ENCODE results near the gene ATRIP. TPM values are rescaled to one million over a fixed set of nuclear protein-coding genes. Genes with fewer than 3 reads are reported as not detected.

ATRIP gene
- total and polyA plus RNA-seq, 10 of the 15 experiments (the other 5 are each of a cell fraction or from before 2014, with no cell fraction given): 1.4 to 16.0 (median 10.1) TPM

DNA sequence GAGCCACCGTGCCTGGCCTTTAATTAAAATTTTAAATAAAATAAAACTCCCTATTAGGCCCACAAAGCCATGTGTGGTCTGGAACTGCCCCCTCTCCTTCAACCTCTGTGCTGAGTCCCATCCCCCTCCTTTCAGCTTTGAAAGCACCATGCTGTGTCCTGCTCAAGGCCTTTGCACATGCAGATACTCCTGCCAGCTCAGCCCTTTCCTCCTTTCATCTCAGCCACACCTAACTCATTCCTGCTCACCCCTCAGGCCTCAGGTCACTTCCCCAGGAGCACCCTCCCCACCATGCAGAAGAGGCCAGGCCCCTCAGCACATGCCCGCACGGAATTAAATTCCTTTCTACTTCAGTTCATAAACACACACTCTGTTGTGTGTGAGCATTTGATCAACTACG, 28.1 kb downstream of the ATRIP start (continued):
- TF ChIP-seq SPI1 (IDR thresholded peaks at IDR 0.05; ENCODE audit: borderline replicate concordance, insufficient read depth, low read depth, low read length): no peak
- TF ChIP-seq, protein P1, sequence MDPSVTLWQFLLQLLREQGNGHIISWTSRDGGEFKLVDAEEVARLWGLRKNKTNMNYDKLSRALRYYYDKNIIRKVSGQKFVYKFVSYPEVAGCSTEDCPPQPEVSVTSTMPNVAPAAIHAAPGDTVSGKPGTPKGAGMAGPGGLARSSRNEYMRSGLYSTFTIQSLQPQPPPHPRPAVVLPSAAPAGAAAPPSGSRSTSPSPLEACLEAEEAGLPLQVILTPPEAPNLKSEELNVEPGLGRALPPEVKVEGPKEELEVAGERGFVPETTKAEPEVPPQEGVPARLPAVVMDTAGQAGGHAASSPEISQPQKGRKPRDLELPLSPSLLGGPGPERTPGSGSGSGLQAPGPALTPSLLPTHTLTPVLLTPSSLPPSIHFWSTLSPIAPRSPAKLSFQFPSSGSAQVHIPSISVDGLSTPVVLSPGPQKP (IDR thresholded peaks at IDR 0.05; ENCODE audit: low read depth, low read length): no peak
- no peak for TF ChIP-seq SMC3 (IDR thresholded peaks at IDR 0.05; ENCODE audit: borderline replicate concordance, low read length)
- no peak for TF ChIP-seq TBL1XR1 (IDR thresholded peaks at IDR 0.05; ENCODE audit: low read depth, low read length)
- no peak for TF ChIP-seq ETV6 (conservative IDR thresholded peaks at IDR 0.05 in 1 of 2, IDR thresholded peaks at IDR 0.05 in 1 of 2; ENCODE audit: borderline replicate concordance in 1 of 2, low read depth in 1 of 2)
- TF ChIP-seq JUND (IDR thresholded peaks at IDR 0.05; ENCODE audit: low read depth, low read length): no peak
- no peak for TF ChIP-seq YY1 (IDR thresholded peaks at IDR 0.05; ENCODE audit: low read depth, low read length)
- TF ChIP-seq, protein P2, sequence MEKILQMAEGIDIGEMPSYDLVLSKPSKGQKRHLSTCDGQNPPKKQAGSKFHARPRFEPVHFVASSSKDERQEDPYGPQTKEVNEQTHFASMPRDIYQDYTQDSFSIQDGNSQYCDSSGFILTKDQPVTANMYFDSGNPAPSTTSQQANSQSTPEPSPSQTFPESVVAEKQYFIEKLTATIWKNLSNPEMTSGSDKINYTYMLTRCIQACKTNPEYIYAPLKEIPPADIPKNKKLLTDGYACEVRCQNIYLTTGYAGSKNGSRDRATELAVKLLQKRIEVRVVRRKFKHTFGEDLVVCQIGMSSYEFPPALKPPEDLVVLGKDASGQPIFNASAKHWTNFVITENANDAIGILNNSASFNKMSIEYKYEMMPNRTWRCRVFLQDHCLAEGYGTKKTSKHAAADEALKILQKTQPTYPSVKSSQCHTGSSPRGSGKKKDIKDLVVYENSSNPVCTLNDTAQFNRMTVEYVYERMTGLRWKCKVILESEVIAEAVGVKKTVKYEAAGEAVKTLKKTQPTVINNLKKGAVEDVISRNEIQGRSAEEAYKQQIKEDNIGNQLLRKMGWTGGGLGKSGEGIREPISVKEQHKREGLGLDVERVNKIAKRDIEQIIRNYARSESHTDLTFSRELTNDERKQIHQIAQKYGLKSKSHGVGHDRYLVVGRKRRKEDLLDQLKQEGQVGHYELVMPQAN (conservative IDR thresholded peaks at IDR 0.05): no peak
- TF ChIP-seq RUNX3 (IDR thresholded peaks at IDR 0.05; ENCODE audit: low read length): no peak
- TF ChIP-seq, protein P3, sequence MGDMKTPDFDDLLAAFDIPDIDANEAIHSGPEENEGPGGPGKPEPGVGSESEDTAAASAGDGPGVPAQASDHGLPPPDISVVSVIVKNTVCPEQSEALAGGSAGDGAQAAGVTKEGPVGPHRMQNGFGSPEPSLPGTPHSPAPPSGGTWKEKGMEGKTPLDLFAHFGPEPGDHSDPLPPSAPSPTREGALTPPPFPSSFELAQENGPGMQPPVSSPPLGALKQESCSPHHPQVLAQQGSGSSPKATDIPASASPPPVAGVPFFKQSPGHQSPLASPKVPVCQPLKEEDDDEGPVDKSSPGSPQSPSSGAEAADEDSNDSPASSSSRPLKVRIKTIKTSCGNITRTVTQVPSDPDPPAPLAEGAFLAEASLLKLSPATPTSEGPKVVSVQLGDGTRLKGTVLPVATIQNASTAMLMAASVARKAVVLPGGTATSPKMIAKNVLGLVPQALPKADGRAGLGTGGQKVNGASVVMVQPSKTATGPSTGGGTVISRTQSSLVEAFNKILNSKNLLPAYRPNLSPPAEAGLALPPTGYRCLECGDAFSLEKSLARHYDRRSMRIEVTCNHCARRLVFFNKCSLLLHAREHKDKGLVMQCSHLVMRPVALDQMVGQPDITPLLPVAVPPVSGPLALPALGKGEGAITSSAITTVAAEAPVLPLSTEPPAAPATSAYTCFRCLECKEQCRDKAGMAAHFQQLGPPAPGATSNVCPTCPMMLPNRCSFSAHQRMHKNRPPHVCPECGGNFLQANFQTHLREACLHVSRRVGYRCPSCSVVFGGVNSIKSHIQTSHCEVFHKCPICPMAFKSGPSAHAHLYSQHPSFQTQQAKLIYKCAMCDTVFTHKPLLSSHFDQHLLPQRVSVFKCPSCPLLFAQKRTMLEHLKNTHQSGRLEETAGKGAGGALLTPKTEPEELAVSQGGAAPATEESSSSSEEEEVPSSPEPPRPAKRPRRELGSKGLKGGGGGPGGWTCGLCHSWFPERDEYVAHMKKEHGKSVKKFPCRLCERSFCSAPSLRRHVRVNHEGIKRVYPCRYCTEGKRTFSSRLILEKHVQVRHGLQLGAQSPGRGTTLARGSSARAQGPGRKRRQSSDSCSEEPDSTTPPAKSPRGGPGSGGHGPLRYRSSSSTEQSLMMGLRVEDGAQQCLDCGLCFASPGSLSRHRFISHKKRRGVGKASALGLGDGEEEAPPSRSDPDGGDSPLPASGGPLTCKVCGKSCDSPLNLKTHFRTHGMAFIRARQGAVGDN (IDR thresholded peaks at IDR 0.05): no peak
- TF ChIP-seq EGR1 (IDR thresholded peaks at IDR 0.05; ENCODE audit: borderline replicate concordance in 1 of 2, low read depth in 2 of 2, low read length in 2 of 2): no peak
- TF ChIP-seq NFYB (IDR thresholded peaks at IDR 0.05; ENCODE audit: insufficient read depth, low read depth, low read length): no peak
- no peak for TF ChIP-seq CHD1 (IDR thresholded peaks at IDR 0.05; ENCODE audit: low read depth, low read length)
- TF ChIP-seq LARP7 (IDR thresholded peaks at IDR 0.05): no peak

Data from GM12878 (cell line).